PC-3 (cell line): ENCODE results near the gene DNAJC5. TPM values are rescaled to one million over a fixed set of nuclear protein-coding genes. Genes with fewer than 3 reads are reported as not detected.
"Not testable (repeated sequence)": the region's sequence is repeated elsewhere in the genome, so short reads cannot be mapped to it uniquely, and the experiment has no call there.

Experiments
- ATAC-seq: fragments of 200-7000 bp; cut with Tn5 transposase; 2 replicates; pipeline ENCODE4 v1.9.1; 2020; ENCODE audit warnings: mild to moderate bottlenecking, moderate library complexity
- BruUV-seq: library from RNA; stranded (reverse); fragments of 400-500 nt; replicated peaks from 2 replicates; lab custom pipeline; 2021; lab: Mats Ljungman, UMichigan
- CTCF ChIA-PET: fragments of 300-600 bp; sonication (Branson Sonifier 250); formaldehyde crosslinking; loops from one replicate; lab custom pipeline; 2022; ENCODE audit warnings: antibody characterized with exemption; lab: Charles Lee
- POLR2A ChIA-PET: fragments of 300-600 bp; sonication (Branson Sonifier 250); formaldehyde crosslinking; loops from one replicate; lab custom pipeline; 2022; ENCODE audit warnings: antibody characterized with exemption; ENCODE audit not compliant: unreplicated experiment; lab: Charles Lee
- DNase-seq: peaks from one replicate; pipeline ENCODE4 v3.0.0-alpha.2; 2015
- H2AFZ ChIP-seq: fragments of 300-600 bp; sonication (generic); 2 replicates; pipeline ENCODE4 v1.6.0; 2016; ENCODE audit warnings: antibody characterized with exemption, low read length
- H3F3A ChIP-seq: fragments of 300-600 bp; sonication (generic); one replicate; pipeline ENCODE4 v1.6.0; 2017; ENCODE audit warnings: antibody characterized with exemption, low read length, control low read depth, mild to moderate bottlenecking; ENCODE audit not compliant: unreplicated experiment
- H3K27ac ChIP-seq: fragments of 300-600 bp; sonication (generic); 2 replicates; pipeline ENCODE4 v1.5.1; 2016; ENCODE audit warnings: mild to moderate bottlenecking, low read length
- H3K27me3 ChIP-seq: fragments of 300-600 bp; sonication (generic); 2 replicates; pipeline ENCODE4 v1.6.1; 2016; ENCODE audit warnings: low read length, mixed read lengths
- H3K36me3 ChIP-seq: fragments of 300-600 bp; sonication (generic); 2 replicates; pipeline ENCODE4 v1.6.1; 2016; ENCODE audit warnings: low read depth, mixed run types, low read length, mixed read lengths
- H3K4me1 ChIP-seq: fragments of 300-600 bp; sonication (generic); 2 replicates; pipeline ENCODE4 v1.5.1; 2016; ENCODE audit warnings: low read length; ENCODE audit not compliant: insufficient read depth
- H3K4me2 ChIP-seq: fragments of 300-600 bp; sonication (generic); 2 replicates; pipeline ENCODE4 v1.6.0; 2016; ENCODE audit warnings: low read length
- H3K4me3 ChIP-seq: fragments of 300-600 bp; sonication (generic); 2 replicates; pipeline ENCODE4 v1.5.1; 2016; ENCODE audit warnings: mild to moderate bottlenecking, low read length, mixed read lengths
- H3K79me2 ChIP-seq: fragments of 300-600 bp; sonication (generic); 2 replicates; pipeline ENCODE4 v1.6.1; 2017; ENCODE audit warnings: low read length, mixed read lengths
- H3K9ac ChIP-seq: fragments of 300-600 bp; sonication (generic); 2 replicates; pipeline ENCODE4 v1.6.0; 2016; ENCODE audit warnings: mild to moderate bottlenecking, low read length
- H3K9me2 ChIP-seq: fragments of 300-600 bp; sonication (generic); replicated peaks from 2 replicates; pipeline ENCODE4 v1.6.1; 2016; ENCODE audit warnings: mixed run types, low read length, mixed read lengths
- H3K9me3 ChIP-seq: fragments of 300-600 bp; sonication (generic); 2 replicates; pipeline ENCODE4 v1.6.1; 2016; ENCODE audit warnings: low read length, mixed read lengths
- H4K20me1 ChIP-seq: fragments of 300-600 bp; sonication (generic); 2 replicates; pipeline ENCODE4 v1.6.1; 2016; ENCODE audit warnings: low read length, mixed read lengths
- EZH2 ChIP-seq: fragments of 300-600 bp; sonication (generic); IDR thresholded peaks from one replicate; pipeline ENCODE4 v1.6.1; 2017; ENCODE audit warnings: antibody characterized with exemption, mild to moderate bottlenecking, low read length; ENCODE audit not compliant: unreplicated experiment
- EZH2phosphoT487 ChIP-seq: fragments of 300-600 bp; sonication (generic); IDR thresholded peaks from 2 replicates; pipeline ENCODE4 v1.6.1; 2018; ENCODE audit warnings: mild to moderate bottlenecking, antibody characterized with exemption, low read length, borderline replicate concordance
- intact Hi-C: fragments of 100-400 bp; cut with micrococcal nuclease; formaldehyde crosslinking; loops from 2 replicates; pipeline ENCODE4 v1.9.0; 2023
- total RNA-seq: library from RNA; depleted of rRNA; stranded (reverse); fragments of >200 nt; gene quantifications from 2 replicates; pipeline ENCODE4 v1.2.3, GENCODE V29; 2014
- TF ChIP-seq, protein P1 (sequence below): fragments of 300-600 bp; sonication (generic); conservative IDR thresholded peaks from 2 replicates; pipeline ENCODE4 v1.5.1; 2017; ENCODE audit warnings: antibody characterized with exemption, low read depth, mild to moderate bottlenecking, low read length

DNAJC5 gene
- total RNA-seq, 1 experiment from 2014 or later, result 73.7 TPM

DNA sequence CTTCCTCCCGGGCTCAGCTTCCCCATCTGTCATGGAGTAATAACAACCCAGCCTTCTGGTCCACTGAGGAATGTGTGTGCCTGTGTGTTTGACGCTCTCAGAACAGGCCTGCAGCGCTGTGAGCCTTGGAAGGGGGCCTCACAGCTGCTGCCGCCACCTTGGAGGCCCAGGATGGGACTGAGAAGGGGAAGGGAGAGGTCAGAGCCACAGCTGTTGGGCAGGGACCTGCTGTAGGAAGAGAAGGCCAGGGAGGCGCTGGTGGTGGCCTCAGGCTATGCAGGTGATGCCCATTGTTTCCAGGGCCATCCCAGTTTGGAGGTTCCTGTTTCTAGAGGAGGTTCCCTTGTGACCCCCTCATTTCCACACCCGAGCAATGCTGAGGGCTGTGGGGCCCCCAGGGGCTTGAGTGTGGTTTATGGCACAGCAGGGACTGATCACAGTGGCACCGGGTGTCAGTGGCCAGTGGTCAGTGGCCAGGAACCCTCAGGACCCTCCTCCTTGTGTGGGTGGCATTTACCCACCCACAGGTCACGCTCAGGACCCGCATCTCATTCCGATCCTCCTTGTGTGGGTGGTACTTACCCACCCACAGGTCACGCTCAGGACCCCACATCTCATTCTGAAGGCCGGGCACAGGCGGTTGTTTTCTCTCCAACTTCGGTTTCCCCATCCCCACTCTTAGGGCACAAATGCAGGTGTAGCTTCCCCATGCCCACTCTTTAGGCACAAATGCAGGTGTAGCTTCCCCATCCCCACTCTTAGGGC lies 15.8 kb upstream of the DNAJC5 start:
- no TSS peak for BruUV-seq

DNA sequence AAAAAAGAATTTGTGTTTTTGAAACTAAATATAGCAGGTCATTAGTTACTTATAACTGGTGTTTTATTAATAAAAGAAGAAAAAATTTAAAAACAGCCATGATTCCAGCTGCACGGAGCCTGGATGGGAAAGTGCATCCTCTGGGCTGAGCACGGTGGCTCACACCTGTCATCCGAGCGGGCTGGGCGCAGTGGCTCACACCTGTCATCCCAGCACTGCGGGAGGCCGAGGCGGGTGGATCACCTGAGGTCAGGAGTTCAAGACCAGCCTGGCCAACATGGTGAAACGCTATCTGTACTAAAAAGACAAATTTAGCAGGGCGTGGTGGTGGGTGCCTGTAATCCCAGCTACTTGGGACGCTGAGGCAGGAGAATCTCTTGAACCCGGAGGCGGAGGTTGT lies 14.0 kb upstream of the DNAJC5 start:
- CTCF ChIA-PET, H2AFZ ChIP-seq, intact Hi-C loops, H3K9ac ChIP-seq, BruUV-seq, POLR2A ChIA-PET, H3K4me2 ChIP-seq, H3K4me1 ChIP-seq, ATAC-seq, H3K4me3 ChIP-seq, DNase-seq, H3K27ac ChIP-seq, H3F3A ChIP-seq, H3K9me2 ChIP-seq, H3K27me3 ChIP-seq, H3K9me3 ChIP-seq: not testable (repeated sequence)
- Histone ChIP-seq H3K79me2 (peaks cover 69% of the 10 kb centered on the region), H4K20me1 (peaks cover 49% of the 10 kb centered on the region), H3K36me3 (peaks cover 61% of the 10 kb centered on the region)

More for the DNA sequence above, 15.8 kb upstream of the DNAJC5 start:
- Histone ChIP-seq H2AFZ (no peak overlapping the region), H3K27ac (no peak overlapping the region), H3K9ac (no peak overlapping the region), H3K36me3 (peaks cover 58% of the 10 kb centered on the region), H3F3A (no peaks in the 10 kb centered on the region), H4K20me1 (peaks cover 42% of the 10 kb centered on the region), H3K4me2 (no peak overlapping the region), H3K27me3 (no peaks in the 10 kb centered on the region), H3K4me1 (no peaks in the 10 kb centered on the region), H3K9me2 (no peaks in the 10 kb centered on the region), H3K4me3 (no peak overlapping the region), H3K79me2 (peaks cover 67% of the 10 kb centered on the region), H3K9me3 (no peaks in the 10 kb centered on the region)
- no peak for DNase-seq
- intact Hi-C loops, result no loop called here
- ChIA-PET CTCF (no interaction called here), POLR2A (interaction anchor here (0.8 kb wide), 1 partner anchor 14 kb away, joined by 4 read pairs; the partner anchor contains the start of gene TPD52L2)
- no peak for ATAC-seq
- TF ChIP-seq EZH2, result no peak
- TF ChIP-seq EZH2phosphoT487, result no peak
- TF ChIP-seq, protein P1, sequence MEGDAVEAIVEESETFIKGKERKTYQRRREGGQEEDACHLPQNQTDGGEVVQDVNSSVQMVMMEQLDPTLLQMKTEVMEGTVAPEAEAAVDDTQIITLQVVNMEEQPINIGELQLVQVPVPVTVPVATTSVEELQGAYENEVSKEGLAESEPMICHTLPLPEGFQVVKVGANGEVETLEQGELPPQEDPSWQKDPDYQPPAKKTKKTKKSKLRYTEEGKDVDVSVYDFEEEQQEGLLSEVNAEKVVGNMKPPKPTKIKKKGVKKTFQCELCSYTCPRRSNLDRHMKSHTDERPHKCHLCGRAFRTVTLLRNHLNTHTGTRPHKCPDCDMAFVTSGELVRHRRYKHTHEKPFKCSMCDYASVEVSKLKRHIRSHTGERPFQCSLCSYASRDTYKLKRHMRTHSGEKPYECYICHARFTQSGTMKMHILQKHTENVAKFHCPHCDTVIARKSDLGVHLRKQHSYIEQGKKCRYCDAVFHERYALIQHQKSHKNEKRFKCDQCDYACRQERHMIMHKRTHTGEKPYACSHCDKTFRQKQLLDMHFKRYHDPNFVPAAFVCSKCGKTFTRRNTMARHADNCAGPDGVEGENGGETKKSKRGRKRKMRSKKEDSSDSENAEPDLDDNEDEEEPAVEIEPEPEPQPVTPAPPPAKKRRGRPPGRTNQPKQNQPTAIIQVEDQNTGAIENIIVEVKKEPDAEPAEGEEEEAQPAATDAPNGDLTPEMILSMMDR, result no peak

DNA sequence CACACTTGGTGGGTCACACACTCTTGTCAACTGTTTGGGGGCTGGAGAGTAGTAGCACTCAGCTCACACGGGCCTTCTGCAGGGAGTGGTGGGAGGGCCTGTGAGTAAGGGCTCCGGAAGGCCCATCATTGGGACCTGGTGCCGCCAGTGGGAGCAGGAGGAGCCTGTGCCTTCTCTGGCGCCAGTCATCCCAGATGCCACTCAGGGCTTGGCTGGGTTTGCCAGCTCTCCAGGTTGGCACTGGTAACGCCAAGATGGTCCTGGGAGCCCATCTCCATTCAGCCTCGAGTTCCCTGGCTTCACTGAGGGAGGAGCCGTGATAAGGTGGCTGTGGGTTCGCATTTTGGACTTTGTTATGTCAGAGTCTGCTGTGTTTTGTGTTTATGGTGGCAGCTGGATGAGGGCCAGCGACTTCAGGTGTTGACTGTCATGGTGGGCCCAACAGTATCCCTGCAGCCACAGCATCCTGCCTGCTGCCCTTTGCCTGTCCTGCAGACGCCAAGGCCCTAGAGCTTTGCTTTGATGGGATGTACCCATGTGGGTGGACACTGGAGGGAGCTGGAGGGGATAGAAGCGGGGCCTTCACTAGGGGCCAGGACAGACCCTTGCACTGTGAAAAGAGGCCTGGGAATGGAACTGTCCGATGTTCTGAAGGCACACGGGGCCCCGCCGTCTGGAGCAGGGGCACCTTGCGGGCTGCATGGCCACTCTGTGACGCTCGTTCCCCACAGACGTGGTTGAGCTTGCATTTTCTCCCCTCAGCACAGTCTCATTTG lies 13.3 kb upstream of the DNAJC5 start:
- no peak overlapping the region for H2AFZ ChIP-seq
- ChIA-PET POLR2A (interaction anchor here (1.1 kb wide), 1 partner anchor 13 kb away, joined by 5 read pairs; no protein-coding TSS in a partner anchor), CTCF (no interaction called here)
- no TSS peak for BruUV-seq
- no peaks in the 10 kb centered on the region for H3F3A ChIP-seq
- H3K9ac ChIP-seq, result no peak overlapping the region
- 0 out of 2 replicates have a peak, but pooled peaks cover 8% of the 10 kb centered on the region for H3K4me1 ChIP-seq
- no peak for DNase-seq
- TF ChIP-seq, protein P1, result no peak
- no peak for TF ChIP-seq EZH2phosphoT487
- no peak for TF ChIP-seq EZH2
- no peak overlapping the region for H3K4me2 ChIP-seq
- peaks cover 64% of the 10 kb centered on the region for H3K79me2 ChIP-seq
- no peaks in the 10 kb centered on the region for H3K9me2 ChIP-seq
- no peak for ATAC-seq
- intact Hi-C loops, result no loop called here
- H4K20me1 ChIP-seq, result peaks cover 45% of the 10 kb centered on the region
- H3K4me3 ChIP-seq, result no peak overlapping the region
- no peaks in the 10 kb centered on the region for H3K9me3 ChIP-seq
- H3K36me3 ChIP-seq, result peaks cover 56% of the 10 kb centered on the region
- H3K27me3 ChIP-seq, result no peaks in the 10 kb centered on the region
- H3K27ac ChIP-seq, result no peak overlapping the region
